ENCODE measurements around the gene POU1F1.
A peak's percentile ranks its signal among the peaks of the same experiment; 100 is the strongest.

Gene POU1F1

DNA sequence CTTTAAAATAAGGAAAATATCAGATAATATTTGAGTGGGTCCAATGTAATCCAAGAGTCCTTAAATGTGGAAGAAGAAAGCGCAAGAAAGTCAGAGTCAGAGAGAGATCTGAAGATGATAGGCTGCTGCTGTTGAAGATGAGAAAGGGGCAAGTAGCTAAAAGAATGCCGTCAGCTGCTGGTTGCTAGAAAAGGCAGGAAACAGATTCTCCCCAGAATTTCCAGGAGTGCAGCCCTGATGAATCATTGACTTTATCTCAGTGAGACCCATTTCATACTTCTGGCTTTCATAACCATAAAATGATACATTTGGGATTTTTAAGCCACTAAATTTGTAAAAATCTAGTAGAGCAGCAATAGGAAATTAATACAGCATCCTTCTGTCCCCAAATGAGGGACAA, 56.8 kb downstream of the POU1F1 start:
- TF ChIP-seq, protein P1, sequence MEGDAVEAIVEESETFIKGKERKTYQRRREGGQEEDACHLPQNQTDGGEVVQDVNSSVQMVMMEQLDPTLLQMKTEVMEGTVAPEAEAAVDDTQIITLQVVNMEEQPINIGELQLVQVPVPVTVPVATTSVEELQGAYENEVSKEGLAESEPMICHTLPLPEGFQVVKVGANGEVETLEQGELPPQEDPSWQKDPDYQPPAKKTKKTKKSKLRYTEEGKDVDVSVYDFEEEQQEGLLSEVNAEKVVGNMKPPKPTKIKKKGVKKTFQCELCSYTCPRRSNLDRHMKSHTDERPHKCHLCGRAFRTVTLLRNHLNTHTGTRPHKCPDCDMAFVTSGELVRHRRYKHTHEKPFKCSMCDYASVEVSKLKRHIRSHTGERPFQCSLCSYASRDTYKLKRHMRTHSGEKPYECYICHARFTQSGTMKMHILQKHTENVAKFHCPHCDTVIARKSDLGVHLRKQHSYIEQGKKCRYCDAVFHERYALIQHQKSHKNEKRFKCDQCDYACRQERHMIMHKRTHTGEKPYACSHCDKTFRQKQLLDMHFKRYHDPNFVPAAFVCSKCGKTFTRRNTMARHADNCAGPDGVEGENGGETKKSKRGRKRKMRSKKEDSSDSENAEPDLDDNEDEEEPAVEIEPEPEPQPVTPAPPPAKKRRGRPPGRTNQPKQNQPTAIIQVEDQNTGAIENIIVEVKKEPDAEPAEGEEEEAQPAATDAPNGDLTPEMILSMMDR (IDR thresholded peaks at IDR 0.05; ENCODE audit: low read depth, low read length, missing control alignments): no peak
- Histone ChIP-seq H3K36me3 (replicated peaks) (no peaks in the 10 kb centered on the region), H3K27me3 (replicated peaks) (no peaks in the 10 kb centered on the region), H3K27ac (no peak overlapping the region), H3K4me3 (ENCODE audit: low read depth, low read length) (no peak overlapping the region)
- peak; percentile 48 for DNase-seq
- in situ Hi-C loops (cut with HindIII; ENCODE audit: low pct_ligation_motif_present, low sequenced_read_pairs): no loop called here

GRCh38 chr3:87218560-87218959, 57.8 kb downstream of the POU1F1 start:
- H3K36me3 ChIP-seq (replicated peaks): no peaks in the 10 kb centered on the region
- TF ChIP-seq, protein P1 (IDR thresholded peaks at IDR 0.05; ENCODE audit: low read depth, low read length, missing control alignments): no peak
- no peaks in the 10 kb centered on the region for H3K27me3 ChIP-seq (replicated peaks)
- no peak overlapping the region for H3K27ac ChIP-seq
- DNase-seq: no peak
- H3K4me3 ChIP-seq (ENCODE audit: low read depth, low read length): no peak overlapping the region
- in situ Hi-C loops (cut with HindIII; ENCODE audit: low pct_ligation_motif_present, low sequenced_read_pairs): no loop called here

Data from brain microvascular endothelial cell (primary cell).